Measurements from ENCODE around the gene KIF3A.

Gene KIF3A

DNA sequence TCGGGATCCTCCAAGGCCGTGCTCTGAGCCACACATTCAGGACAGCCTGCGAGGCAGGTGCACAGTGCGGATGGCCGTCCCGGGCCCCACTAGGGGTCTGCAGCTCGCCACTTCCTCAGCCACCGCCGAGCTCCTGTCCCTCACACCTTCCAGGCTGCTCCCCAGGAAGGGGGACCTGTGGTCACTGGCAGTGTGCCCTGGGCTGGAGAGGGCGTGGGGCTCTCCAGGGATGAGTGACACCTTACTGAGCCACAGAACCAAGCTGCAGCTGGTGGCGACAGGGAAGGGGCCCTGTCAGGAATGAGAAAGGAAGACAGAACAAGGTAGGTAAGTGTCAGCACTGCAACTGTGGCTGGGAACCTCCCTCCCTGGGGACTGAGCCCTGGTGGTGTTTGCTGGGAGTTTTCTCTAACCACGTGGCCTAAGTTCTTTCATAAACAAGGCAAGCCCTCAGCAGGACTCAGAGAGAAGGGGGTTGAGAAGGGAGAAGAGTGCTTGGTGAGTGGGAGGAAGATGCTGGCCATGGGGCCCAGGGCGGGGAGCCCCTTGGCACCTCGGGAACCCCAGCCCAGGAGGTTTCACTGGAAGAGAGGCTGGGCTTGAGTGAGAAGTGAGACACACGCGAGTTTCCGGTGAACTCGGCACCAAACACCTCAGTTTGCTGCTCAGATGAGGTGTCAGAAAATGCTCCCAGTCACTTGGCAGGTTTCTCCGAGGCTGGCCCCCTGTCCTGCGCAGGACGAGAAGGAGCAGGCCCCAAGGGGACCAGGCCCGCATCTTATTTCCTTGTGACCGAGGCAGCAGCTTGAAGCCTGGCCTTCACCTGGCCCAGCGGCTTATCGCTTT lies 74.2 kb downstream of the KIF3A start:
- DNase-seq (ENCODE audit: low spot score) = peak; percentile 30

DNA sequence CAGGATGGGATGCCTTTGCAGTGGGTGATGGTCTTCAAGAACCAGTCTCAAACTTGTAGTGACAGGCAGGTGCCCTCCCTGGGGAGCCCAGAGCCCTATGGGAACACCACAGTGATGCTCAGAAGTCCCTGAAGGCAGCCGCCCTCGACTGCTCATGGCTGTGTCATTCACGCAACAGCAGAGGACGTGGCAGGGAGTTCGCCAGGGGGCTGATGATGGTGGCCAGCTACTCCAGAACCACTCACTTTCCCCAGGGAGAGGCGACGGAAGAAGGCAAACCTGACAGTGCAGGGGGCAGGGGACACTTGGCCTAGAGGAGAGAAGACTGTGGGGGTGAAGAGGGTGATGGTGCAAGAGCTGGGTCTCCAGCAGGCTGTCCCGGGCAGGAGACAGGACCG lies 75.3 kb downstream of the KIF3A start:
- no peak for DNase-seq (ENCODE audit: low spot score)

DNA sequence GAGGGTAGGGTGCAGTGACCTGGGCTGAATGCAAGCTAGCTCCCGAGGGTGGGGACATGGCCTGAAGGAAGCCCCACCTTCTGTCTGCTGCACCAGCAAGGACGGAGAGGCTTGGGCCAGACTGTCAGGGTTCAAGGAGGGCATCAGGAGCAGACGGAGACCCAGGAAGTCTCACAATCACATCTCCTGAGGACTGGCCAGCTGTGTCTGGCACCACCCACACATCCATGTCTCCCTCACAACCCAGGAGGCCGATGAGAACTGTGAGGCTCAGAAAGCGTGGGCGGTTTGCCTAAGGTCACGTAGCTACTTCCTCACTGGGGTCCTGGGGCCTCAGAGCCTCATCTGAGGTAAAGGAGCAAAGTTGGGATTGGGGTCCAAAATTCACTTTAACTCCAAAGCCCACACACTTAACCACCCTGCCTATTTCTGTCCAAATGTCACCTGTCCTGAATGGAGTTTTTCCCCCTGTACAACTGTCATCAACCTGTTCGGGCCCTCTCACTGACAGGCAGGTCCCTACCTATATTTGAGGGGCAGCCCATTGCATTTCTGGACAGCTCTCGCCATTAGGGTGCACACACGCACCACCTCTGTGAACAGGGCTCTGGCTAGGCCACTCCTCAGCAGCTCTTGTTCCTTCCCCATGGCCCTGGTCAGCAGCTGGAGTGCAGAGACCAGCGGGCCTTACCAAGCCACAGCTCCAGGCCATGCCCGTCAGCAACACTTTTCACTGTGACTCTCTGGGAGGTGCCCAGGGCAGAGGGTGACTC lies 75.9 kb downstream of the KIF3A start:
- no peak for DNase-seq (ENCODE audit: low spot score)

DNA sequence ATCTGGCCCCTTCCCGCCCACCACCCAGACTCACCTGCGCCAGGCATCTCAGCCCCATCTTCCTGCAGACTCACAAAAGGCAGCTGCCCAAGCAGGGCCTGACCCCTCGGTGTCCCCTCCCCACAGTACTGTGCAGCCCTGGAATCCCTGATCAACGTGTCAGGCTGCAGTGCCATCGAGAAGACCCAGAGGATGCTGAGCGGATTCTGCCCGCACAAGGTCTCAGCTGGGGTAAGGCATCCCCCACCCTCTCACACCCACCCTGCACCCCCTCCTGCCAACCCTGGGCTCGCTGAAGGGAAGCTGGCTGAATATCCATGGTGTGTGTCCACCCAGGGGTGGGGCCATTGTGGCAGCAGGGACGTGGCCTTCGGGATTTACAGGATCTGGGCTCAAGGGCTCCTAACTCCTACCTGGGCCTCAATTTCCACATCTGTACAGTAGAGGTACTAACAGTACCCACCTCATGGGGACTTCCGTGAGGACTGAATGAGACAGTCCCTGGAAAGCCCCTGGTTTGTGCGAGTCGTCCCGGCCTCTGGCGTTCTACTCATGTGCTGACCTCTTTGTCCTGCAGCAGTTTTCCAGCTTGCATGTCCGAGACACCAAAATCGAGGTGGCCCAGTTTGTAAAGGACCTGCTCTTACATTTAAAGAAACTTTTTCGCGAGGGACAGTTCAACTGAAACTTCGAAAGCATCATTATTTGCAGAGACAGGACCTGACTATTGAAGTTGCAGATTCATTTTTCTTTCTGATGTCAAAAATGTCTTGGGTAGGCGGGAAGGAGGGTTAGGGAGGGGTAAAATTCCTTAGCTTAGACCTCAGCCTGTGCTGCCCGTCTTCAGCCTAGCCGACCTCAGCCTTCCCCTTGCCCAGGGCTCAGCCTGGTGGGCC lies 77.5 kb downstream of the KIF3A start:
- no peak for DNase-seq (ENCODE audit: low spot score)

DNA sequence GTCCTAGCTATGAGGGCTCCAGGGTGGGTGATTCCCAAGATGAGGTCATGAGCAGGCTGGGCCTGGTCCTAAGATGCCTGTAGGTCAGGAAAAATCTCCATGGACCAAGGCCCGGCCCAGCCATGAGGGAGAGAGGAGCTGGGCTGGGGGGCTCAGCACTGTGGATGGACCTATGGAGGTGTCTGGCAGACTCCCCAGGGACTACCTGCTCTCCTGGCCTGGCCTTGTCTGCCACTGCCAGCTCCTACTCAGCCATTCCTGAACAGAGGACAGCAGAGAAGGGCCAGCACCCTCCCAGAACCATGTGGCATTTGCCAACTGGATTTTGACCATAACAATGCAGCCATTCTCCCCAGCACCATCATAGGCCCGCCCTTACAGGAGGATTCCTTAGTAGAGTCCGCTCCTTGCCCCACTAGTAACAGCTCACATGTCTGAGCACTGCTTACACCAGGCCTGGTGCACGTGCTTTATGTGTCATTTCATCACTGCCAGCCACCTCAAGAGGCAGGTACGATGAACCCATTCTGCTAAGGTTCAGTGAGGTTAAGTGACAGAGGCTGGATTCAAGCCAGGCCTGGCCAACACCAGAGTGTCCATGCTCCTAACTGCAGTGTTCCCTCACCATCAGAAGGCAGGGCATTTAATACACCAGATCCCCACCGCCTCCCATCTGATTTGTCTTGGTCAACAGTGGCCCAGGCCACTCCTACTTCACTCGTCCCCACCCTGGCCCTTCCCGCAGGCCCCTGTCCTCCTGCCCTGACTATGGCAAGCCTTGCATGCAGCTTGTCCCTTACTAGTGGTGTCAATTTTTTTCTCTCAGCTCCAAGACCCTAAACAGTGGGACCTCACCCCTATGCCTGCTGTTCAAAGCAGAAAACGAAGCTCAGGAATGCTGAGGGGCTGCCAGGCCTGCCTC lies 78.7 kb downstream of the KIF3A start:
- DNase-seq (ENCODE audit: low spot score) = no peak

DNA sequence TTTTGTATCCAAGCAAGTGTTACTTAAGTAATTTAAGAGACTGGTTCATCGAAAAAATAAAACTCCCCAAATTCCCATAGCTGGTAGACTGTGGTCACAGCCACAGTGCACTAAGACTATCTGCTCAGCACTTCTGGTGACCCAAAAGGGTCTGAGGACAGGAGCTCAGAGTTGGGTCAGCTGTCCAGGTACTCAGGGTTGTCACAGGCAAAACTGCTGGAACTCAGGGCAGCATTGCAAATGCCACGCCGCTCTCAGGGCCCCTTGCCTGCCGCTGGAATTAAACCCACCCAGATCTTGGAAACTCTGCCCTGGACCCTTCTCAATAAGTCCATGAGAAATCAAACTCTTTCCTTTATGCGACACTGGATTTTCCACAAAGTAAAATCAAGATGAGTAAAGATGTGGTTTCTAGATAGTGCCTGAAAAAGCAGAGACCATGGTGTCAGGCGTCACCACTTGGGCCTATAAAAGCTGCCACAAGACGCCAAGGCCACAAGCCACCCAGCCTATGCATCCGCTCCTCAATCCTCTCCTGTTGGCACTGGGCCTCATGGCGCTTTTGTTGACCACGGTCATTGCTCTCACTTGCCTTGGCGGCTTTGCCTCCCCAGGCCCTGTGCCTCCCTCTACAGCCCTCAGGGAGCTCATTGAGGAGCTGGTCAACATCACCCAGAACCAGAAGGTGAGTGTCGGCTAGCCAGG lies 79.5 kb downstream of the KIF3A start, which contains the start of gene IL13:
Gene IL13, plus strand, starts transcription at position 498 of the 705 bp plus-strand sequence. Its CDS starts 14 bp downstream, at position 512.
- no peak for DNase-seq (ENCODE audit: low spot score)

DNA sequence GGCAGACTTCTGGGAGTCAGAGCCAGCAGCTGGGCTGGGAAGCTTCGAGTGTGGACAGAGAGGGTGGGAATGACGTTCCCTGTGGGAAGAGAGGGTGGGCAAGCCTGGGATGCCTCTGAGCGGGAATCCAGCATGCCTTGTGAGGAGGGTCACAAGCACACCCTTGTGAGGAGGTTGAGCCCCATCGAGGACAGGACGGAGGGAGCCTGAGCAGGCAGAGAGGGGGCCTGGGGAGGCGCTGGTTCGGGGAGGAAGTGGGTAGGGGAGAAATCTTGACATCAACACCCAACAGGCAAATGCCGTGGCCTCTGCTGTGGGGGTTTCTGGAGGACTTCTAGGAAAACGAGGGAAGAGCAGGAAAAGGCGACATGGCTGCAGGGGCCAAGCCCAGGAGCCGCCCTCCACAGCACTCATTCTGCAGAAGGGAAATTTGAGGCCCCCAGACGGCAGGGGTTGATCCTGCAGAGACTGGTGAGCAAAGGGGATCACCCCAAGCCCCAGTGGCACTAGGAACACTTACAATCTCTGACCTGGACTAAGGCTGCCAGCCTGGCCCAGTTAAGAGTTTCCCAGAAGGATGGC lies 80.5 kb downstream of the KIF3A start:
- DNase-seq (ENCODE audit: low spot score) = no peak

DNA sequence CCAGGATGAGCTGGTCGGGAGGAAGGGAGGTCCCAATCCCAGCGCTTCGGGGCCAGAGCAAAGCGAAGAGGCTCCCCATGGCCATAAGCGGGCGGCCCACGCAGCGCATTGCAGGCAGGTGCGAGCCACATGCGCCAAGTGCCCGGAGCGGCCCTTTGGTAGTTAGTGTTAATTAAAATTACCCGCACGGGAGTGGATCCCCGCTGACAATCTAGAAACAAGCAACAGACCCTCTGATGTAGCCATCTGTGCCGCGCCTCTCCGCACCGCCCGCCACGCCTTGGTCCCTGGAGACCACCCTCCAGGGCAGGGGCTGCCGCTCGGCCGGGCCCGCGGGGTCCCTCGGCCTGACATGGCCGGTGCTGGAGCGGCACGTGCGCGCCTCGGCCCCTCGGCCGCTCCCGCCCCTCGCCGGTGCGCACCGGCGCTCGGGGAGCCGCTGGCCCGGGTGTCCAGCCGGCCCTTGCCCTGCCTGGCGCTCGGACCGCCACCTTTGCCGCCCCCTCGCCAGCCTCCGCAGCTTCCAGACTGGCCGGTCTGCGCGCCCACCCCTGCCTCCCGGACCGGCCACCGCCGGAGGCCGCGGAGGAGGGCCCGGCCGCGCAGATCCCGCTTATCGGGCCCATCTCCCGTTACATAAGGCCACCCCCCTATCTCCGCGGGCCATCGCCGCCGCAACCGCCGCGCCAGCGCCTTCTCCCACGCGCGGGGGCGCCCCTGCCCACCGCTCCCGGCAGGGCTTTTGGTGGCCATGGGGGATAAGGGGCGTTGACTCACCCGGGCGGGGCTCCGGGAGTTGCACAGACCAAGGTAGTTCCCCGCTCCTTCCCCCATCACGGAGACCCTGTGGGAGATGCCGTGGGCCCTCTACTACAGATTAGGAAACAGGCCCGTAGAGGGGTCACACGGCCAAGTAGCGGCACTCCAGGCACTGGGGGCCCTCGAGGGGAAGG lies 81.2 kb downstream of the KIF3A start:
- DNase-seq (ENCODE audit: low spot score) = peak; percentile 22

DNA sequence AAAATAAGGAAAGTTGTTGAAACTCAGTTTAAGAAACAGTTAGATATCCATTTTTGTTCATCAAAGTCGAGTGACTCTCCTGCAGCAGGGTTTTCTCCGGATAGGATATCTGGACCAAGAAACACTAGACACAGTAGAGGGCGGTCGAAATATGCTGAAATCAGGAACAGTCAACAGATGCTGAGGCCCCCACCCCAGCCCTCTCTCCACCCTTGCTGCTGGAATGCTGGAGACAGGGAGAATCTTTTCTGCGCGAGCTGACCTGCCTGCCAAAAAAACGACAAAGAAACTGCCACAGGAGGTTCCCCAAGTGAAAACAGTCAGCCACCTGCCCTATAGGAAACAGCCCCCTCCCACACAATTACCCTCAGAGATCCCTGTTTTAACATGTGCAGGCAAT lies 83.6 kb downstream of the KIF3A start:
- no peak for DNase-seq (ENCODE audit: low spot score)

DNA sequence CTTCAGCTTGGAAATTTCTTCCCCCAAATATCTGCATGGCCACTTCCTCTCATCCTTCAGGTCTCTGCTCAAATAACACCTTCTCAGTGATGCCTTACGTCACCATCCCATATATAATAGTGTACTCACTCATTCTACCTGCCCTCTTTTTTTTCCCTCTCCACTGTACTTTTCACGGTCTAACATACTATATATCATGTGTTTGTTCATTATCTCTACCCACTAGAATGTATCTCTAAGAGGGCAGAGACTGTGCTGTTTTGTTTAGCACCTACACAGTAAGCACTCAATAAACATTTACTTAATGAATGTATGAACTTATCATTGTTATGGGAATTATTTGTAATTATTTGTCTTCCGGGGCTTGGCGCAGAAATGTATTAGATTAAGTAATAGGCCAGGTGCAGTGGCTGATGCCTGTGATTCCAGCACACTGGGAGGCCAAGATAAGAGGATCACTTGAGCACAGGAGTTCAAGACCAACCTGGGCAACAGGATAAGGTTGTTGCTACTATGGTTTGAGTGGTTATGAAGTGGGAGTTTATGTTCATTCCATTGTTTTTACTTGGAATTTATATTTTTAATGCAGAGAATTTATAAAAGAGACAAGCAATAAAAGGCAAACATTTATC lies 85.4 kb downstream of the KIF3A start:
- peak; percentile 82 for DNase-seq (ENCODE audit: low spot score)

DNA sequence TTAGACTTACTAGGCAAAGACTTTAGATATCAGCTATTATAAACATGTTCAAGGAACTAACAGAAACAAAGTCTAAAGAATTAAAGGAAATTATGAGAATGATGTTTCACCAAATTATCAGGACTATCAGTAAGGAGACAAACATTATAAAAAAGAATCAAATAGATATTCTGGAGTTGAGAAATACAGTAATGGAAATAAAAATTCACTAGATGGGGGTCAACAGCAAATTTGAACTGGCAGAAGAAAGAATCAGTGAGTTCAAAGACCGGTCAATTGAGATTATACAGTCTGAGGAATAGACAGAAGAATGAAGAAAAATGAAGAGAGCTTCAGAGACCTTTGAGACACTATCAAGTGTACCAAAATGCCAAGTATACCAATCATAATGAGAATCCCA lies 89.0 kb downstream of the KIF3A start:
- no peak for DNase-seq (ENCODE audit: low spot score)

DNA sequence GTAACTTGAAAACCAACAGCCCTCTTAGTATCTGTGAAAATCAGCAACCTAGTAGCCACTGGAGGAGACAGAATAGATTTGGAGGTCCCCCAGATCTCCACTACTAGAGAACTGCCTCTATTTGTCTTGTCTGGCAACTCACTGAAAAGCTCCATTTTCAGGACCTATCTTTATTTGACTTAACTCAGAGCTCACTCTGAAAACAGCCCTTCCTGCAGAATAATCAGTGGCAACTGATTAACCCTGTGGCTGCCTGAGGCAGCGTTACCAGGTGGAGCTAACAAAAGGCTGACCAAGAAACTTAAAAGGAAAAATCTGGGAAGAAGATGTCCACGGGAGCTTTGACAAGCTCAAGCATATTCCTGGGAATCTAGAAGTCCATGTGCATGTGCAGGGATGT lies 89.9 kb downstream of the KIF3A start:
- DNase-seq (ENCODE audit: low spot score) = no peak

DNA sequence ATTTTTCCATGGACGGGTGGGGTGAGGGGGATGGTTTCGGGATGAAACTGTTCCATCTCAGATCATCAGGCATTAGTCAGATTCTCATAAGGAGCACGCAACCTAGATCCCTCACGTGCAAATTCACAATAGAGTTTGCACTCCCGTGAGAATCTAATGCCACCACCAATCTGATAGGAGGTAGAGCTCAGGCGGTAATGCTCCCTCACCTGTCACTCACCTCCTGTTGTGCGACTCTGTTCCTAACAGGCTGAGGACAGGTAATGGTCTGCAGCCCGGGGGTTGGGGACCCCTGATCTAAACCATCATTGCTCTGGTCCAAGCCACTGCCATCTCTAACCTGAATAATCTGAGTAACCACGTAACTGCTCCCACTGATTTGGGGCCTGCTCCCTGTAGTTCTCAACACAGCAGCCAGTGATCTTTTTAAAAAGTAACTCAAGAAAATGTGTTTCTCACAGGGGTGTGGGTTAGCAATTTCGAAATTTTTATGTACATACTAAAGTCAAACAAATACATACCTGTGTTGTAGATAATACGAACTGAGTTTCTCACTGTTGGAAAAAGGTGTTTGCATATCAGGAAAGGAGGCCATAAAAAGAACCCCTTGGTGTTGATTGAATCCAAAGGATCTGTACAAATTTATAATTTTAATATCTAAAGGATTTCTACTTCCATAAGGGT lies 90.6 kb downstream of the KIF3A start:
- DNase-seq (ENCODE audit: low spot score) = no peak

DNA sequence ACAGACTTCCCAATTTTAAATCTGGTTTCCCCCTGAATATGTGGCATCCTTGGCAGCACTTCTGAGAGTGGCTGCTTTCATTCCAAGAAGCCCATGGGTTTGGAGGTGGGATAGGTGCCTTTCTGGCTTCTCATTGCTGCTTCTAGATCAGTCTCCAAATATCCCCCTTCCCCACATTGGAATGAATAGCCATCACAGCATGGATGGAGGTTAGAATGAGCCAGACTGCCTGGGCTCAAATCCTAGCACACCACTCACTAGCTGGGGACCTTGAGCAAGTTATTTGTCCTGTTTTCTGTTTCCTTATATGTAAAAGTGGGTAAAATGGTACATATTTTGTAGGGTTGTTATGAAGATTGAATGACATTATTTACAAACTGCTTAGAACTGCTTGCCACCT lies 93.2 kb downstream of the KIF3A start:
- DNase-seq (ENCODE audit: low spot score) = no peak

Measured in hematopoietic multipotent progenitor cell treated with erythropoietin and hydrocortisone succinate and interleukin-3 and kit ligand, for 15 days (in vitro differentiated cells).